ENCODE data around the gene IGF1R. TPM values are rescaled to one million over a fixed set of nuclear protein-coding genes. Genes with fewer than 3 reads are reported as not detected.

IGF1R gene
- total RNA-seq, 1 experiment from 2014 or later: 125 TPM

DNA sequence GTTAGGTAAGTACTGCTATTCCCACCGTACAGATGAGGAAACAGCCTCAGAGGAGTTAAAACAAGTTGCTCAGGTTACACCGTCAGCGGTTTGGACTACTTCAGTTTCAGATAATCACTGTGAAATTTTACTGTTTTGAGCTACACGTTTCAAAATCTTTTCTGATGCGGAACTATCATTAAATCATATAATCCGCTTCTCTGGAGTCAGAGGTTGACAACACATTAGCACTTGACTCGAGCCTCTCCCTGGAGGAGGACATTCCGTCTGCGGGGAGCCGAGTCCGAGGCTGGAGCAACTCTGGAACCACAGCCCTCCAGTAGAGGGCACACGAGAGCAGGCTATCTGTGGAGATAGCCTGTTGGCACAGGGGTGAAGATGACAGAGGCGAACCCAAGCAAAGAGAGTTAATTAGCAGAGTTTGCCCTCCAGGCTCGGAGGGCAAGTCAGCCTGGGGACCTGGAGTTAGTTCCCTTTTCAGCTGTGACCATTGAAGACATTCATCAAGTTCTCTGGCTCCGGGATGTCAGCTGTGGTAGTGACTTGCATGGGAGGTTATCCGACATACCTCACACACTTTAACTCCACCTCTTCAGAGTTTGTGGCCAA lies 131.2 kb downstream of the IGF1R start (continued):
- TF ChIP-seq CDX4 (CRISPR knock-in tag; IDR thresholded peaks at IDR 0.05; ENCODE audit: borderline replicate concordance): no peak
- TF ChIP-seq SMAD3 (CRISPR knock-in tag; IDR thresholded peaks at IDR 0.05; ENCODE audit: borderline replicate concordance): no peak
- no peak for TF ChIP-seq ZNF416 (CRISPR knock-in tag; IDR thresholded peaks at IDR 0.05)
- TF ChIP-seq, protein P1, sequence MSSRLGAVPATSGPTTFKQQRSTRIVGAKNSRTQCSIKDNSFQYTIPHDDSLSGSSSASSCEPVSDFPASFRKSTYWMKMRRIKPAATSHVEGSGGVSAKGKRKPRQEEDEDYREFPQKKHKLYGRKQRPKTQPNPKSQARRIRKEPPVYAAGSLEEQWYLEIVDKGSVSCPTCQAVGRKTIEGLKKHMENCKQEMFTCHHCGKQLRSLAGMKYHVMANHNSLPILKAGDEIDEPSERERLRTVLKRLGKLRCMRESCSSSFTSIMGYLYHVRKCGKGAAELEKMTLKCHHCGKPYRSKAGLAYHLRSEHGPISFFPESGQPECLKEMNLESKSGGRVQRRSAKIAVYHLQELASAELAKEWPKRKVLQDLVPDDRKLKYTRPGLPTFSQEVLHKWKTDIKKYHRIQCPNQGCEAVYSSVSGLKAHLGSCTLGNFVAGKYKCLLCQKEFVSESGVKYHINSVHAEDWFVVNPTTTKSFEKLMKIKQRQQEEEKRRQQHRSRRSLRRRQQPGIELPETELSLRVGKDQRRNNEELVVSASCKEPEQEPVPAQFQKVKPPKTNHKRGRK (CRISPR knock-in tag; IDR thresholded peaks at IDR 0.05; ENCODE audit: borderline replicate concordance): no peak
- no peak for TF ChIP-seq KAT7 (CRISPR knock-in tag; IDR thresholded peaks at IDR 0.05; ENCODE audit: borderline replicate concordance)
- no peak for TF ChIP-seq GRHL2 (CRISPR knock-in tag; IDR thresholded peaks at IDR 0.05; ENCODE audit: insufficient replicate concordance, severe bottlenecking)
- no peak for TF ChIP-seq ELF4 (CRISPR knock-in tag; IDR thresholded peaks at IDR 0.05; ENCODE audit: low read depth)
- no peak for TF ChIP-seq ZNF263 (CRISPR knock-in tag; IDR thresholded peaks at IDR 0.05; ENCODE audit: low read depth)
- TF ChIP-seq E2F1 (CRISPR knock-in tag; IDR thresholded peaks at IDR 0.05): no peak
- TF ChIP-seq, protein P2, sequence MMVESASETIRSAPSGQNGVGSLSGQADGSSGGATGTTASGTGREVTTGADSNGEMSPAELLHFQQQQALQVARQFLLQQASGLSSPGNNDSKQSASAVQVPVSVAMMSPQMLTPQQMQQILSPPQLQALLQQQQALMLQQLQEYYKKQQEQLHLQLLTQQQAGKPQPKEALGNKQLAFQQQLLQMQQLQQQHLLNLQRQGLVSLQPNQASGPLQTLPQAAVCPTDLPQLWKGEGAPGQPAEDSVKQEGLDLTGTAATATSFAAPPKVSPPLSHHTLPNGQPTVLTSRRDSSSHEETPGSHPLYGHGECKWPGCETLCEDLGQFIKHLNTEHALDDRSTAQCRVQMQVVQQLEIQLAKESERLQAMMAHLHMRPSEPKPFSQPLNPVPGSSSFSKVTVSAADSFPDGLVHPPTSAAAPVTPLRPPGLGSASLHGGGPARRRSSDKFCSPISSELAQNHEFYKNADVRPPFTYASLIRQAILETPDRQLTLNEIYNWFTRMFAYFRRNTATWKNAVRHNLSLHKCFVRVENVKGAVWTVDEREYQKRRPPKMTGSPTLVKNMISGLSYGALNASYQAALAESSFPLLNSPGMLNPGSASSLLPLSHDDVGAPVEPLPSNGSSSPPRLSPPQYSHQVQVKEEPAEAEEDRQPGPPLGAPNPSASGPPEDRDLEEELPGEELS (CRISPR knock-in tag; IDR thresholded peaks at IDR 0.05): no peak
- TF ChIP-seq, protein P3, sequence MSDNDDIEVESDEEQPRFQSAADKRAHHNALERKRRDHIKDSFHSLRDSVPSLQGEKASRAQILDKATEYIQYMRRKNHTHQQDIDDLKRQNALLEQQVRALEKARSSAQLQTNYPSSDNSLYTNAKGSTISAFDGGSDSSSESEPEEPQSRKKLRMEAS (CRISPR knock-in tag; IDR thresholded peaks at IDR 0.05): no peak
- TF ChIP-seq, protein P4, sequence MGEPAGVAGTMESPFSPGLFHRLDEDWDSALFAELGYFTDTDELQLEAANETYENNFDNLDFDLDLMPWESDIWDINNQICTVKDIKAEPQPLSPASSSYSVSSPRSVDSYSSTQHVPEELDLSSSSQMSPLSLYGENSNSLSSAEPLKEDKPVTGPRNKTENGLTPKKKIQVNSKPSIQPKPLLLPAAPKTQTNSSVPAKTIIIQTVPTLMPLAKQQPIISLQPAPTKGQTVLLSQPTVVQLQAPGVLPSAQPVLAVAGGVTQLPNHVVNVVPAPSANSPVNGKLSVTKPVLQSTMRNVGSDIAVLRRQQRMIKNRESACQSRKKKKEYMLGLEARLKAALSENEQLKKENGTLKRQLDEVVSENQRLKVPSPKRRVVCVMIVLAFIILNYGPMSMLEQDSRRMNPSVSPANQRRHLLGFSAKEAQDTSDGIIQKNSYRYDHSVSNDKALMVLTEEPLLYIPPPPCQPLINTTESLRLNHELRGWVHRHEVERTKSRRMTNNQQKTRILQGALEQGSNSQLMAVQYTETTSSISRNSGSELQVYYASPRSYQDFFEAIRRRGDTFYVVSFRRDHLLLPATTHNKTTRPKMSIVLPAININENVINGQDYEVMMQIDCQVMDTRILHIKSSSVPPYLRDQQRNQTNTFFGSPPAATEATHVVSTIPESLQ (CRISPR knock-in tag; IDR thresholded peaks at IDR 0.05): no peak
- TF ChIP-seq ATF1 (CRISPR knock-in tag; IDR thresholded peaks at IDR 0.05): no peak
- TF ChIP-seq SOX15 (CRISPR knock-in tag; IDR thresholded peaks at IDR 0.05): no peak
- no peak for TF ChIP-seq ZNF423 (CRISPR knock-in tag; IDR thresholded peaks at IDR 0.05)
- TF ChIP-seq, protein P5, sequence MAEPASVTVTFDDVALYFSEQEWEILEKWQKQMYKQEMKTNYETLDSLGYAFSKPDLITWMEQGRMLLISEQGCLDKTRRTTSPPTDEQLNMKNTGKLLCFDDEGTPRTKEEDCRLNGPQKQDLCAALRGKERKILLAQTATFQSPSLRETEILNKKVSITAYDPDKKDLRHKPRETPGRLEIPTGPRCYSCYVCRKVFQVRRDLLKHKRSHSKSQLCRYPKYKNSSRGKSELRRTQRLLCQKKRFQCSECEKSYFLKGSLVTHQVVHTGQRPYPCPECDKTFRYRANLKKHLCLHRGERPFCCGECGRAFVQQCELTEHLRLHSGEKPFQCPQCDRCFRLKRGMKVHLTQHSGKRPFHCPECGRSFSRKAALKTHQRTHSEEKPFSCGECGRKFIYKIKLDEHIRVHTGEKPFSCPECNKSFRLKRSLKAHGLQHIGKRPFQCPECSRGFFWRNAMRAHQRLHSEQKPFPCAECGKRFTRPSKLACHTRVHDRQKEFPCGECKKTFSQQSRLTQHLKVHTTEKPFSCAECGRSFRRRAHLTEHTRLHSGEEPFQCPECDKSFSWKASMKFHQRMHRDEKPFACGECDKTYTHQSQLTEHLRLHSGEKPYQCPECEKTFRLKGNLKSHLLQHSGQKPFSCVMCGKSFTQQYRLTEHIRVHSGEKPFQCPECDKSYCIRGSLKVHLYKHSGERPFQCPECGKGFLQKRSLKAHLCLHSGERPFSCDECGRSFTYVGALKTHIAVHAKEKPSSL (CRISPR knock-in tag; conservative IDR thresholded peaks at IDR 0.05): no peak
- TF ChIP-seq GTF2I (CRISPR knock-in tag; conservative IDR thresholded peaks at IDR 0.05): no peak
- TF ChIP-seq MYBL2 (CRISPR knock-in tag; IDR thresholded peaks at IDR 0.05): no peak
- no peak for TF ChIP-seq ATF3 (CRISPR knock-in tag; conservative IDR thresholded peaks at IDR 0.05)
- TF ChIP-seq, protein P6, sequence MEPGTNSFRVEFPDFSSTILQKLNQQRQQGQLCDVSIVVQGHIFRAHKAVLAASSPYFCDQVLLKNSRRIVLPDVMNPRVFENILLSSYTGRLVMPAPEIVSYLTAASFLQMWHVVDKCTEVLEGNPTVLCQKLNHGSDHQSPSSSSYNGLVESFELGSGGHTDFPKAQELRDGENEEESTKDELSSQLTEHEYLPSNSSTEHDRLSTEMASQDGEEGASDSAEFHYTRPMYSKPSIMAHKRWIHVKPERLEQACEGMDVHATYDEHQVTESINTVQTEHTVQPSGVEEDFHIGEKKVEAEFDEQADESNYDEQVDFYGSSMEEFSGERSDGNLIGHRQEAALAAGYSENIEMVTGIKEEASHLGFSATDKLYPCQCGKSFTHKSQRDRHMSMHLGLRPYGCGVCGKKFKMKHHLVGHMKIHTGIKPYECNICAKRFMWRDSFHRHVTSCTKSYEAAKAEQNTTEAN (CRISPR knock-in tag; IDR thresholded peaks at IDR 0.05): no peak
- TF ChIP-seq NFE2L1 (CRISPR knock-in tag; IDR thresholded peaks at IDR 0.05): no peak
- TF ChIP-seq NFYB (CRISPR knock-in tag; conservative IDR thresholded peaks at IDR 0.05; ENCODE audit: low read depth): no peak
- TF ChIP-seq, protein P7, sequence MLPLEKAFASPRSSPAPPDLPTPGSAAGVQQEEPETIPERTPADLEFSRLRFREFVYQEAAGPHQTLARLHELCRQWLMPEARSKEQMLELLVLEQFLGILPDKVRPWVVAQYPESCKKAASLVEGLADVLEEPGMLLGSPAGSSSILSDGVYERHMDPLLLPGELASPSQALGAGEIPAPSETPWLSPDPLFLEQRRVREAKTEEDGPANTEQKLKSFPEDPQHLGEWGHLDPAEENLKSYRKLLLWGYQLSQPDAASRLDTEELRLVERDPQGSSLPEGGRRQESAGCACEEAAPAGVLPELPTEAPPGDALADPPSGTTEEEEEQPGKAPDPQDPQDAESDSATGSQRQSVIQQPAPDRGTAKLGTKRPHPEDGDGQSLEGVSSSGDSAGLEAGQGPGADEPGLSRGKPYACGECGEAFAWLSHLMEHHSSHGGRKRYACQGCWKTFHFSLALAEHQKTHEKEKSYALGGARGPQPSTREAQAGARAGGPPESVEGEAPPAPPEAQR (CRISPR knock-in tag; IDR thresholded peaks at IDR 0.05): no peak
- no peak for TF ChIP-seq GABPB1 (CRISPR knock-in tag; IDR thresholded peaks at IDR 0.05)

All from WTC11 (cell line).